Coronary artery (tissue), 2 donors: ENCODE measurements around the gene ANKS1B.
A peak's percentile ranks its signal among the peaks of the same experiment; 100 is the strongest.

Source experiments
- DNase-seq: peaks from one replicate; pipeline ENCODE4 v3.0.0-alpha.2; 2017; ENCODE audit warnings: low spot score
- H3K27ac ChIP-seq, 2 donors: fragments of 200-600 bp; sonication (generic); one replicate each; pipeline ENCODE4 v1.5.1; 2016 to 2019
- H3K4me3 ChIP-seq: fragments of 200-600 bp; sonication (generic); 2 replicates; pipeline ENCODE4 v1.5.1; 2016; ENCODE audit warnings: mild to moderate bottlenecking, moderate library complexity
- TF ChIP-seq, protein P1 (sequence below): fragments of 200-600 bp; sonication (generic); IDR thresholded peaks from one replicate; pipeline ENCODE4 v1.5.1; 2019; ENCODE audit warnings: antibody characterized with exemption

The ANKS1B gene

DNA sequence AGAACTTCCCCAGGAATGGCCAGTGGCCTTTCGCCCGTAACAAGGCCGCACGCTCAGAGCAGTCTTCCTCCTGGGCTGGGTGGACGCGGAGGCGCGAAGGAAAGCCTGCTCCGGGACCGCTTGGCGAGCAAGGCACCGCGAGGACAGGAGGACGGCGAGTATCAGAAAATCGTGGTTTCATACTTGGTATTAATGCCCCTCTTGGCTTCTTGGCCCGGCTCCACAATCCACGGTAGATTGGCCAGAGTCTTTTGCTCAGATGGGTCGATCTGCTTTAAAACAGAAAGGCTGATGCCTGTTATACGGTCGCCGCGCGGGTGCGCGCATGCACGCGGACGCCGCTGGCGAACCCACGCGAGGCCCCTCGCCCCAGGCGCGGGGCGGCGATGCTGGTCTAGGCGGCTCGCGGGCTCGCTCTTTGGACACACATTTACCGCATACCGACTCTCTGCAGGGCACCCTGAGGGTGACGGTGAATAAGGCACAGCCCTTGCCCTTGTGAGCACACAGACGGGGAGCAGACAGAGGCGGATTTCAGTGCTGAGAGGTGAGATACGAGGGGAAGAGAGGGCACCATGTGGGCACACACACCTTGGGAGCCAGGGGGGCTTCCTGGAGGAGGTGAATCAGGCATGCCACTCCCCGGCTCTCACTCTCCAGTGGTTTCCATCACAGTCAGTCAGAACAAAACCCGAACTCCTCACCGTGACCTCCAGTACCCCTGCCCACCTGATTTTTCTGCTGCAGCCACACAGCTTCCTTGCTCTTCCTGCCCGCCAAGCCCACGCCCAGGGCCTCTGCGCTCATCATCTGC is 1239.0 kb downstream of the ANKS1B start:
- no peak for DNase-seq
- H3K4me3 ChIP-seq = peak overlapping the region; percentile 77
- TF ChIP-seq, protein P1, sequence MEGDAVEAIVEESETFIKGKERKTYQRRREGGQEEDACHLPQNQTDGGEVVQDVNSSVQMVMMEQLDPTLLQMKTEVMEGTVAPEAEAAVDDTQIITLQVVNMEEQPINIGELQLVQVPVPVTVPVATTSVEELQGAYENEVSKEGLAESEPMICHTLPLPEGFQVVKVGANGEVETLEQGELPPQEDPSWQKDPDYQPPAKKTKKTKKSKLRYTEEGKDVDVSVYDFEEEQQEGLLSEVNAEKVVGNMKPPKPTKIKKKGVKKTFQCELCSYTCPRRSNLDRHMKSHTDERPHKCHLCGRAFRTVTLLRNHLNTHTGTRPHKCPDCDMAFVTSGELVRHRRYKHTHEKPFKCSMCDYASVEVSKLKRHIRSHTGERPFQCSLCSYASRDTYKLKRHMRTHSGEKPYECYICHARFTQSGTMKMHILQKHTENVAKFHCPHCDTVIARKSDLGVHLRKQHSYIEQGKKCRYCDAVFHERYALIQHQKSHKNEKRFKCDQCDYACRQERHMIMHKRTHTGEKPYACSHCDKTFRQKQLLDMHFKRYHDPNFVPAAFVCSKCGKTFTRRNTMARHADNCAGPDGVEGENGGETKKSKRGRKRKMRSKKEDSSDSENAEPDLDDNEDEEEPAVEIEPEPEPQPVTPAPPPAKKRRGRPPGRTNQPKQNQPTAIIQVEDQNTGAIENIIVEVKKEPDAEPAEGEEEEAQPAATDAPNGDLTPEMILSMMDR = no peak
- no peak overlapping the region for H3K27ac ChIP-seq

DNA sequence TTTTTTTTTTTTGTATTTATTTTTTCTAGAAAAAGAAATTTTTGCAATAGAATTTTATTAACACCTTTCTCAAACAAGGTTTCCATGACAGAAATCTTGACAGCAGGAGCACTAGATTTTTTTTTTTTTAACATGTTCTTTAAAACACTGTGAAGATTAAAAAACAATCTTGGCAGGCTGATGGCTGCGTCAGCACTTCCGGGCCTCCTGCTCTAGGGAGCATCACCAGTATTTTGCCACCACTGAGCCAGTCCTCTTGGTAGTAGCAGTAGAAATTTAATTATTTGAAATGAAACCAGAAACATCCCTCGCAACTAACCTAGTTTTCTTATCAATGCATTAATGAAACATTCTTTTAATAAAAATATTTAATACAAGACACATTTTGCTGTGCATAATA is 1240.1 kb downstream of the ANKS1B start:
- TF ChIP-seq, protein P1 = no peak
- DNase-seq = no peak
- Histone ChIP-seq H3K4me3 (no peak overlapping the region), H3K27ac (no peak overlapping the region)

DNA sequence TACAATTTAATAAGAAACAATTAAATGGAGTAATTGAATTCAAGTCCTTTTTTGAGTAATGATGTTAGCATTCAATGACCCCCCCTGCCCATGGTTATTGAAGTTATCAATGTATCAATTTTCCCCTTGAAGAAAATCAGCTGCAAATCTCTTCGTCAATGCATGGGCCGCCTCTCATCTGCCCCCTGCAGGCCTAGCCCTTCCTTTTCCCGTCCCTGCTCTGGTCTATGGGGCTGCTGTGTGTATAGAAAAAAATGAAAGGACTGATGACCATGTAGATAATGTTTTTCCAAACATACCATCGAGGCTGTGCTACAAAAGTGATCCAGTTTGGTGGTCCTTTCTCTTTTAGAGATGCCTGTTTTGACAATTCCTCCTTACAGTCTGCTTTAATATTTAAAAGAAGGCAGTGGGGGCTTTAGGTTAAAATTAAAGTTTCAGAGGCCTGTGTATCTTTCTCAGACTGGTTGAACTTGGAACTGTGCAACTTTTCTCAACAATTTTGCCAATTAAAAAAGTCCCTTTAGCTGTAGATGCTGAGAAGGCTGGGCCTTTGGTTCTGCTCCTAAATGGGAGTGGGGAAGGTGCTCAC is 1241.3 kb downstream of the ANKS1B start:
- no peak overlapping the region for H3K4me3 ChIP-seq
- TF ChIP-seq, protein P1 = no peak
- H3K27ac ChIP-seq = no peak overlapping the region
- DNase-seq = no peak

DNA sequence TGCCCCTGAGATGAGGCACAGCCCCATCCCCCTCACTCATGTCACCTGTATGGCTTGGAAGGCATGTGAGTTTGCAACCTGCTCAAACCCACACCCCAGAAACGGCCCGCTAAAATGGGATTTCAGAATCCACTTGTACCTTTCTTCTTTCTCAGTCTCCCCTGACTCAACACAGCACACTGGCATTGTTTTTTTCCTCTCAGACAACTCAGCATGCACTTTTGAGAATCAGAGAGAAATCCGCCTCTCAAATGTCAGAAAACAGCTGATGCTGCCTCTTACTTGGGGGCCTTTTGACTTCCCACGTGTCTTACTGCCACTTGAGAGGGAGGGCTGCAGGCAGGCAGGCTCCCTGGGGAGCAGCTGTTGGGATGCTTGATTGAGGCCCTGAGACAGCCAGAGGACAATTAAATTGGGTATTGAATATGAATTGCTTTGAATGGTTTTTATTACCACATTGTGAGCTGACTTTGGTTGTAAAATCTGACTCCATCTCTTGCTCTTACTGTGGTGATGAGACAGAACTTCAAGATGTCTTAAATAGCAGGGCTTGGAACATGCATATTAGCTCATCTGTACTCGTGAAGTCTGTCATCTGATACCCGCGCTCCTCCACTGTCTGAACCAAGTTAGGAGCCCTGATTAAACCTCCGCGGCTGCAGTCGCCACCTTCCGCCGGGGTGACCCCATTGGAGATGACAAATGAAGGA is 1243.0 kb downstream of the ANKS1B start:
- no peak overlapping the region for H3K27ac ChIP-seq
- no peak for DNase-seq

DNA sequence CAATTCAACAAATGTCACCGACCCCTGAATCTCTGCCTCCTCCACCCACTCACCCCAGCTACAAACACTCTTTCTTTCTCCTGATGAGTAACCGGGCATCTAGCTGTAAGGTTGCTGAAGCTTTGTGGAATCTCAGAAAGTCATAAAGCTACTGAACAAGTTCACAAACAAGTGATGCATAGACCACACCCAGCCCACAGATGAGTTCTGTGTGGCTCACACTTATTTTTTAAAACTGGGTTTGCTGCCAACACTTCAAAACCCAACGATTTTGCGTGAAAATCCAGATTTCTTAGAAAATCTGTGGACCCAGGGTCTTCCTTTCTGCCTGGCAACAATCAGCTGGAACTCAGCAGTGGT is 1243.6 kb downstream of the ANKS1B start:
- TF ChIP-seq, protein P1 = no peak
- no peak overlapping the region for H3K4me3 ChIP-seq
- H3K27ac ChIP-seq = no peak overlapping the region
- no peak for DNase-seq

More for the DNA sequence above, 1243.0 kb downstream of the ANKS1B start:
- no peak overlapping the region for H3K4me3 ChIP-seq
- TF ChIP-seq, protein P1 = no peak

- Histone ChIP-seq H3K4me3 (no peak overlapping the region), H3K27ac (no peak overlapping the region)
- DNase-seq = no peak
- TF ChIP-seq, protein P1 = no peak
Measured at GRCh38 chr12:98740751-98741150, 1244.0 kb downstream of the ANKS1B start.
